ENCODE data around the gene GOLGA6L6.
"Not testable (repeated sequence)": the region's sequence is repeated elsewhere in the genome, so short reads cannot be mapped to it uniquely, and the experiment has no call there.

The GOLGA6L6 gene

GRCh38 chr15:20541700-20542099, at the start of gene GOLGA6L6:
Gene GOLGA6L6 (minus strand): TSS chr15:20541800. CDS start chr15:20541709, 91 bp downstream.
- DNase-seq: not testable (repeated sequence)

- not testable (repeated sequence) for DNase-seq
Measured at GRCh38 chr15:20590069-20590468, 48.5 kb upstream of the GOLGA6L6 start.

GRCh38 chr15:20586821-20587220, 45.2 kb upstream of the GOLGA6L6 start:
- DNase-seq: not testable (repeated sequence)

- not testable (repeated sequence) for DNase-seq
Measured at GRCh38 chr15:20582726-20583115, 41.1 kb upstream of the GOLGA6L6 start.

- not testable (repeated sequence) for DNase-seq
Measured at GRCh38 chr15:20582109-20582725, 40.6 kb upstream of the GOLGA6L6 start.

- not testable (repeated sequence) for DNase-seq
Measured at GRCh38 chr15:20581261-20582108, 39.9 kb upstream of the GOLGA6L6 start.

GRCh38 chr15:20579662-20580061, 38.1 kb upstream of the GOLGA6L6 start:
- not testable (repeated sequence) for DNase-seq

- DNase-seq: not testable (repeated sequence)
Measured at GRCh38 chr15:20551289-20551688, 9.7 kb upstream of the GOLGA6L6 start.

- DNase-seq: not testable (repeated sequence)
Measured at GRCh38 chr15:20505926-20506658, 35.5 kb downstream of the GOLGA6L6 start.

GRCh38 chr15:20502839-20503238, 38.8 kb downstream of the GOLGA6L6 start:
- not testable (repeated sequence) for DNase-seq

GRCh38 chr15:20501512-20502222, 39.9 kb downstream of the GOLGA6L6 start:
- not testable (repeated sequence) for DNase-seq

GRCh38 chr15:20497781-20498180, 43.8 kb downstream of the GOLGA6L6 start:
- not testable (repeated sequence) for DNase-seq

GRCh38 chr15:20493035-20493434, 48.6 kb downstream of the GOLGA6L6 start:
- not testable (repeated sequence) for DNase-seq

GRCh38 chr15:20492598-20492997, 49.0 kb downstream of the GOLGA6L6 start:
- not testable (repeated sequence) for DNase-seq

- DNase-seq: not testable (repeated sequence)
Measured at GRCh38 chr15:20489320-20489719, 52.3 kb downstream of the GOLGA6L6 start.

Measured in stimulated activated naive CD4-positive, alpha-beta T cell (primary cell).